Measurements from ENCODE around the gene CRYBB2.

GRCh38 chr22:25213221-25213620 lies 6.2 kb upstream of the CRYBB2 start:
- TF ChIP-seq CTCF (IDR thresholded peaks at IDR 0.05), result no peak
- no peak for TF ChIP-seq EZH2 (IDR thresholded peaks at IDR 0.05; ENCODE audit: borderline replicate concordance, insufficient read depth, low read depth, low read length, poor library complexity, severe bottlenecking)
